Thyroid gland (tissue), 4 donors: ENCODE data around the gene ZNF808.

ENCODE experiments used
- POLR2A ChIP-seq, 2 donors: fragments of 450-650 bp; IDR thresholded peaks; one replicate each; pipeline ENCODE4 v1.6.1; 2017; ENCODE audit warnings: antibody characterized with exemption in 2 of 2, mild to moderate bottlenecking in 2 of 2, moderate library complexity in 1 of 2
- TF ChIP-seq, protein P1 (sequence below), 6 experiments: fragments of 200-600 bp in 3 of 6; fragments of 450-650 bp in 3 of 6; sonication (generic) in 3 of 6; IDR thresholded peaks; one replicate each; pipeline ENCODE4 v1.5.1; 2016 to 2019; ENCODE audit warnings: antibody characterized with exemption in 6 of 6, mild to moderate bottlenecking in 2 of 6, inconsistent platforms in 1 of 6, moderate library complexity in 1 of 6

DNA sequence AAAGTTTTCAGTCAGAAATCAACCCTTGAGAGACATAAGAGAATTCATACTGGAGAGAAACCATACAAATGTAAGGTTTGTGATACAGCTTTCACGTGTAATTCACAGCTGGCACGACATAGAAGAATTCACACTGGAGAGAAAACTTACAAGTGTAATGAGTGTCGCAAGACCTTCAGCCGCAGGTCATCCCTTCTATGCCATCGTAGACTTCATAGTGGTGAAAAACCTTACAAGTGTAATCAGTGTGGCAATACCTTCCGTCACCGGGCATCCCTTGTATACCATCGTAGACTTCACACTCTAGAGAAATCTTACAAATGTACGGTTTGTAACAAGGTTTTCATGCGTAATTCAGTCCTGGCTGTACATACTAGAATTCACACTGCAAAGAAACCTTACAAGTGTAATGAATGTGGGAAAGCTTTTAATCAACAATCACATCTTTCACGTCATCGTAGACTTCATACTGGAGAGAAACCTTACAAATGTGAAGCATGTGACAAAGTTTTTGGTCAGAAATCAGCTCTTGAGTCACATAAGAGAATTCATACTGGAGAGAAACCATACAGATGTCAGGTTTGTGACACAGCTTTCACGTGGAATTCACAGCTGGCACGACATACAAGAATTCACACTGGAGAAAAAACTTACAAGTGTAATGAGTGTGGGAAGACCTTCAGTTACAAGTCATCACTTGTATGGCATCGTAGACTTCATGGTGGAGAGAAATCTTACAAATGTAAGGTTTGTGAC, 26.9 kb downstream of the ZNF808 start:
- TF ChIP-seq, protein P1, sequence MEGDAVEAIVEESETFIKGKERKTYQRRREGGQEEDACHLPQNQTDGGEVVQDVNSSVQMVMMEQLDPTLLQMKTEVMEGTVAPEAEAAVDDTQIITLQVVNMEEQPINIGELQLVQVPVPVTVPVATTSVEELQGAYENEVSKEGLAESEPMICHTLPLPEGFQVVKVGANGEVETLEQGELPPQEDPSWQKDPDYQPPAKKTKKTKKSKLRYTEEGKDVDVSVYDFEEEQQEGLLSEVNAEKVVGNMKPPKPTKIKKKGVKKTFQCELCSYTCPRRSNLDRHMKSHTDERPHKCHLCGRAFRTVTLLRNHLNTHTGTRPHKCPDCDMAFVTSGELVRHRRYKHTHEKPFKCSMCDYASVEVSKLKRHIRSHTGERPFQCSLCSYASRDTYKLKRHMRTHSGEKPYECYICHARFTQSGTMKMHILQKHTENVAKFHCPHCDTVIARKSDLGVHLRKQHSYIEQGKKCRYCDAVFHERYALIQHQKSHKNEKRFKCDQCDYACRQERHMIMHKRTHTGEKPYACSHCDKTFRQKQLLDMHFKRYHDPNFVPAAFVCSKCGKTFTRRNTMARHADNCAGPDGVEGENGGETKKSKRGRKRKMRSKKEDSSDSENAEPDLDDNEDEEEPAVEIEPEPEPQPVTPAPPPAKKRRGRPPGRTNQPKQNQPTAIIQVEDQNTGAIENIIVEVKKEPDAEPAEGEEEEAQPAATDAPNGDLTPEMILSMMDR (IDR thresholded peaks at IDR 0.05): no peak
- no peak for TF ChIP-seq POLR2A (IDR thresholded peaks at IDR 0.05)
